ENCODE measurements around the gene MLYCD. TPM values are rescaled to one million over a fixed set of nuclear protein-coding genes. Genes with fewer than 3 reads are reported as not detected.

Gene MLYCD
- total RNA-seq, 1 donor from 2014 or later: 48.2 TPM

GRCh38 chr16:83917152-83918120 lies 18.5 kb downstream of the MLYCD start:
- intact Hi-C loops (cut with DNase I): no loop called here
- no peak for DNase-seq (ENCODE audit: missing footprints)
- ATAC-seq: no peak

GRCh38 chr16:83920894-83921491 lies 22.1 kb downstream of the MLYCD start:
- ATAC-seq (no peak), DNase-seq (ENCODE audit: missing footprints) (no peak)
- intact Hi-C loops (cut with DNase I): no loop called here

GRCh38 chr16:83923581-83924365 lies 24.9 kb downstream of the MLYCD start:
- intact Hi-C loops (cut with DNase I): no loop called here
- ATAC-seq (no peak), DNase-seq (ENCODE audit: missing footprints) (no peak)

GRCh38 chr16:83924686-83925085 lies 25.8 kb downstream of the MLYCD start:
- no peak for ATAC-seq
- intact Hi-C loops (cut with DNase I): no loop called here
- DNase-seq (ENCODE audit: missing footprints): no peak

- DNase-seq (ENCODE audit: missing footprints): no peak
- intact Hi-C loops (cut with DNase I): no loop called here
- no peak for ATAC-seq
Measured at GRCh38 chr16:83925095-83925905, 26.4 kb downstream of the MLYCD start.

GRCh38 chr16:83925957-83926725 lies 27.2 kb downstream of the MLYCD start:
- intact Hi-C loops (cut with DNase I): no loop called here
- ATAC-seq (peak; percentile 3), DNase-seq (ENCODE audit: missing footprints) (peak; percentile 42)

GRCh38 chr16:83926726-83927397 lies 27.9 kb downstream of the MLYCD start:
- peak; percentile 91 for DNase-seq (ENCODE audit: missing footprints)
- peak; percentile 57 for ATAC-seq
- intact Hi-C loops (cut with DNase I): no loop called here

GRCh38 chr16:83928341-83929055 lies 29.6 kb downstream of the MLYCD start:
- ATAC-seq: no peak
- peak; percentile 33 for DNase-seq (ENCODE audit: missing footprints)
- intact Hi-C loops (cut with DNase I): no loop called here

GRCh38 chr16:83929811-83930555 lies 31.1 kb downstream of the MLYCD start:
- intact Hi-C loops (cut with DNase I): no loop called here
- no peak for ATAC-seq
- peak; percentile 34 for DNase-seq (ENCODE audit: missing footprints)

GRCh38 chr16:83930730-83931500 lies 32.0 kb downstream of the MLYCD start:
- DNase-seq (ENCODE audit: missing footprints) (peak; percentile 39), ATAC-seq (no peak)
- intact Hi-C loops (cut with DNase I): no loop called here

- intact Hi-C loops (cut with DNase I): no loop called here
- ATAC-seq (no peak), DNase-seq (ENCODE audit: missing footprints) (peak; percentile 65)
Measured at GRCh38 chr16:83931556-83931955, 32.6 kb downstream of the MLYCD start.

- intact Hi-C loops (cut with DNase I): no loop called here
- ATAC-seq (no peak), DNase-seq (ENCODE audit: missing footprints) (no peak)
Measured at GRCh38 chr16:83932304-83932703, 33.4 kb downstream of the MLYCD start.

GRCh38 chr16:83932955-83933673 lies 34.2 kb downstream of the MLYCD start:
- intact Hi-C loops (cut with DNase I): no loop called here
- ATAC-seq (no peak), DNase-seq (ENCODE audit: missing footprints) (no peak)

- ATAC-seq: no peak
- DNase-seq (ENCODE audit: missing footprints): no peak
- intact Hi-C loops (cut with DNase I): no loop called here
Measured at GRCh38 chr16:83933885-83934683, 35.2 kb downstream of the MLYCD start.

Measured in Right ventricle myocardium inferior (tissue), 1 donor.